Measurements from ENCODE around the gene PLK3.

DNA sequence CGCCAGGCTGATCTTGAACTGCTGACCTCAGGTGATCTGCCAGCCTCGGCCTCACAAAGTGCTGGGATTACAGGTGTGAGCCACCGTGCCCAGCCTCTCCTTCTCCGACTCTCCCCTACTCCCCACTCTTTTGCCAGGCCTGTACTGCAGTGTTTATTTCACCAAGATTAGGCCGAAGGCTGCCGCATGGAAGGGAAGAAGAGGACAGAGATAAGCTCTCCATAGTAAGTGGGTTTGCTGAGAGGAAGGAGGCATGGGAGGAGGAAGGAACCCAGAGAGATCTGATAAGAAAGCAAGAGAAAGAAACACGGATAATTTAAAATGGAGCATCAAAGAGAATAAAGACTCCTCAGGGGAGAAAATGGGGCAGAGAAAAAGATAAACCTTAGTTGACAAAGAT is 34.2 kb downstream of the PLK3 start:
- TF ChIP-seq, protein P1, sequence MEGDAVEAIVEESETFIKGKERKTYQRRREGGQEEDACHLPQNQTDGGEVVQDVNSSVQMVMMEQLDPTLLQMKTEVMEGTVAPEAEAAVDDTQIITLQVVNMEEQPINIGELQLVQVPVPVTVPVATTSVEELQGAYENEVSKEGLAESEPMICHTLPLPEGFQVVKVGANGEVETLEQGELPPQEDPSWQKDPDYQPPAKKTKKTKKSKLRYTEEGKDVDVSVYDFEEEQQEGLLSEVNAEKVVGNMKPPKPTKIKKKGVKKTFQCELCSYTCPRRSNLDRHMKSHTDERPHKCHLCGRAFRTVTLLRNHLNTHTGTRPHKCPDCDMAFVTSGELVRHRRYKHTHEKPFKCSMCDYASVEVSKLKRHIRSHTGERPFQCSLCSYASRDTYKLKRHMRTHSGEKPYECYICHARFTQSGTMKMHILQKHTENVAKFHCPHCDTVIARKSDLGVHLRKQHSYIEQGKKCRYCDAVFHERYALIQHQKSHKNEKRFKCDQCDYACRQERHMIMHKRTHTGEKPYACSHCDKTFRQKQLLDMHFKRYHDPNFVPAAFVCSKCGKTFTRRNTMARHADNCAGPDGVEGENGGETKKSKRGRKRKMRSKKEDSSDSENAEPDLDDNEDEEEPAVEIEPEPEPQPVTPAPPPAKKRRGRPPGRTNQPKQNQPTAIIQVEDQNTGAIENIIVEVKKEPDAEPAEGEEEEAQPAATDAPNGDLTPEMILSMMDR (IDR thresholded peaks at IDR 0.05), result no peak
- TF ChIP-seq POLR2A (IDR thresholded peaks at IDR 0.05), result no peak
